BJ (cell line): ENCODE data around the gene RNF225. TPM values are rescaled to one million over a fixed set of nuclear protein-coding genes. Genes with fewer than 3 reads are reported as not detected.
"Not testable (repeated sequence)": the region's sequence is repeated elsewhere in the genome, so short reads cannot be mapped to it uniquely, and the experiment has no call there.

ENCODE experiments used
- CTCF ChIA-PET: fragments of 350-600 bp; formaldehyde crosslinking; extraction: SDS; loops from one replicate; lab custom pipeline; 2021; ENCODE audit warnings: antibody characterized with exemption, inconsistent platforms; lab: Yijun Ruan, JAX
- POLR2A ChIA-PET: fragments of 300-600 bp; sonication (Branson Sonifier 250); formaldehyde crosslinking; extraction: SDS; loops from one replicate; lab custom pipeline; 2021; ENCODE audit warnings: antibody characterized with exemption; lab: Charles Lee
- DNase-seq: peaks from one replicate; pipeline ENCODE4 v3.0.0-alpha.2; 2011; ENCODE audit warnings: low read depth
- H3K27me3 ChIP-seq: 2 replicates; pipeline ENCODE4 v1.6.0; 2011; ENCODE audit warnings: low read length; ENCODE audit not compliant: control insufficient read depth, insufficient read depth
- H3K36me3 ChIP-seq: 2 replicates; pipeline ENCODE4 v1.5.1; 2011; ENCODE audit warnings: low read length; ENCODE audit not compliant: control insufficient read depth, insufficient read depth
- H3K4me3 ChIP-seq: 2 replicates; pipeline ENCODE4 v1.5.1; 2011; ENCODE audit warnings: low read depth, mild to moderate bottlenecking, control low read depth, low read length
- CTCF ChIP-seq: IDR thresholded peaks from 2 replicates; pipeline ENCODE4 v1.5.1; 2011; ENCODE audit warnings: low read depth, mild to moderate bottlenecking, control low read depth, inconsistent platforms, low read length, moderate library complexity; ENCODE audit not compliant: insufficient read depth
- polyA plus RNA-seq: library from polyadenylated mRNA; depleted of rRNA; stranded (reverse); fragments of >200 nt; gene quantifications from 2 replicates; pipeline ENCODE4 v1.2.3, GENCODE V29; 2011

RNF225 gene
- polyA plus RNA-seq, 1 experiment = not detected

GRCh38 chr19:58400916-58401839 lies 5.7 kb downstream of the RNF225 start:
- H3K36me3 ChIP-seq = no peaks in the 10 kb centered on the region
- 0 out of 2 replicates have a peak, but pooled peaks have one; percentile 15 for TF ChIP-seq CTCF
- DNase-seq = peak; percentile 96
- peak overlapping the region; percentile 50 for H3K4me3 ChIP-seq
- ChIA-PET POLR2A (no interaction called here), CTCF (no interaction called here)
- no peaks in the 10 kb centered on the region for H3K27me3 ChIP-seq

- no peak for DNase-seq
- H3K36me3 ChIP-seq = no peaks in the 10 kb centered on the region
- peak overlapping the region; percentile 48 for H3K4me3 ChIP-seq
- no peaks in the 10 kb centered on the region for H3K27me3 ChIP-seq
- ChIA-PET CTCF (interaction anchor here (0.7 kb wide), 1 partner anchor 173 kb away, joined by 3 read pairs; the partner anchor contains the start of gene ZNF544), POLR2A (no interaction called here)
- TF ChIP-seq CTCF = no peak
These were observed 6.5 kb downstream of the RNF225 start for GRCh38 chr19:58401840-58402421.

GRCh38 chr19:58403920-58404478 lies 8.5 kb downstream of the RNF225 start:
- H3K27me3 ChIP-seq, H3K4me3 ChIP-seq, POLR2A ChIA-PET, DNase-seq, H3K36me3 ChIP-seq, CTCF ChIA-PET: not testable (repeated sequence)

GRCh38 chr19:58406818-58407657 lies 11.6 kb downstream of the RNF225 start:
- POLR2A ChIA-PET = no interaction called here
- CTCF ChIA-PET = interaction anchor here (0.8 kb wide), 1 partner anchor 11 kb away, joined by 4 read pairs; no protein-coding TSS in a partner anchor
- TF ChIP-seq CTCF = peak; percentile 43
- Histone ChIP-seq H3K36me3 (no peaks in the 10 kb centered on the region), H3K27me3 (no peaks in the 10 kb centered on the region), H3K4me3 (peak overlapping the region; percentile 68)
- DNase-seq = no peak

- no peak for DNase-seq
- H3K4me3 ChIP-seq = peak overlapping the region; percentile 68
- TF ChIP-seq CTCF = no peak
- ChIA-PET CTCF (interaction anchor here (0.8 kb wide), 1 partner anchor 11 kb away, joined by 4 read pairs; no protein-coding TSS in a partner anchor), POLR2A (no interaction called here)
- H3K36me3 ChIP-seq = no peaks in the 10 kb centered on the region
- no peaks in the 10 kb centered on the region for H3K27me3 ChIP-seq
These were observed 12.2 kb downstream of the RNF225 start for GRCh38 chr19:58407658-58408151.
